Mesenchymal stem cell (in vitro differentiated cells and primary cell): ENCODE results near the gene RFXANK.

Source experiments
- DNase-seq: peaks from one replicate; pipeline ENCODE4 v3.0.0-alpha.2; 2013
- H2AFZ ChIP-seq: one replicate; pipeline ENCODE4 v1.6.1; 2013; ENCODE audit warnings: low read depth, mild to moderate bottlenecking, control low read depth, inconsistent platforms, low read length, moderate library complexity
- H2AK5ac ChIP-seq: 2 replicates; pipeline ENCODE4 v1.6.1; 2013; ENCODE audit warnings: low read length, moderate library complexity, mild to moderate bottlenecking, inconsistent platforms; ENCODE audit not compliant: severe bottlenecking
- H2BK120ac ChIP-seq: one replicate; pipeline ENCODE4 v1.6.1; 2013; ENCODE audit warnings: low read depth, mild to moderate bottlenecking, inconsistent platforms, low read length, moderate library complexity
- H2BK12ac ChIP-seq, 2 experiments: one replicate each; pipeline ENCODE4 v1.6.1; 2013; ENCODE audit warnings: inconsistent platforms in 2 of 2, low read length in 2 of 2, mild to moderate bottlenecking in 2 of 2, moderate library complexity in 2 of 2, control low read depth in 1 of 2
- H2BK15ac ChIP-seq: one replicate; pipeline ENCODE4 v1.6.1; 2013; ENCODE audit warnings: mild to moderate bottlenecking, low read depth, inconsistent platforms; ENCODE audit not compliant: poor library complexity, severe bottlenecking
- H2BK5ac ChIP-seq: 2 replicates; pipeline ENCODE4 v1.6.1; 2013; ENCODE audit warnings: low read depth, mild to moderate bottlenecking, low read length, control low read depth, inconsistent platforms; ENCODE audit not compliant: poor library complexity, severe bottlenecking
- H3K14ac ChIP-seq, 2 experiments: one replicate each; pipeline ENCODE4 v1.6.1; 2013; ENCODE audit warnings: inconsistent platforms in 2 of 2, low read length in 2 of 2, control low read depth in 1 of 2, mild to moderate bottlenecking in 1 of 2, moderate library complexity in 1 of 2
- H3K18ac ChIP-seq, 2 experiments: one replicate each; pipeline ENCODE4 v1.6.1; 2013; ENCODE audit warnings: inconsistent platforms in 2 of 2, low read length in 2 of 2, control low read depth in 1 of 2, low read depth in 1 of 2, mild to moderate bottlenecking in 1 of 2
- H3K23ac ChIP-seq, 2 experiments: one replicate each; pipeline ENCODE4 v1.6.1; 2013; ENCODE audit warnings: inconsistent platforms in 2 of 2, low read length in 2 of 2, mild to moderate bottlenecking in 2 of 2, moderate library complexity in 2 of 2, control low read depth in 1 of 2
- H3K27ac ChIP-seq: 2 replicates; pipeline ENCODE4 v1.5.1; 2013; ENCODE audit warnings: mild to moderate bottlenecking, moderate library complexity, low read length, control low read depth, inconsistent platforms; ENCODE audit not compliant: poor library complexity, severe bottlenecking
- H3K27me3 ChIP-seq, 2 experiments: 2 replicates each; pipeline versions ENCODE4 v1.6.1 to v1.7.0; 2013; ENCODE audit warnings: low read length in 2 of 2, mild to moderate bottlenecking in 2 of 2, moderate library complexity in 2 of 2, control low read depth in 1 of 2, inconsistent platforms in 1 of 2; ENCODE audit not compliant: control insufficient read depth in 1 of 2, insufficient read depth in 1 of 2
- H3K36me3 ChIP-seq, 2 experiments: 2 replicates each; pipeline versions ENCODE4 v1.6.1 to v1.7.0; 2013; ENCODE audit warnings: low read length in 2 of 2, control low read depth in 1 of 2, inconsistent platforms in 1 of 2, low read depth in 1 of 2, mild to moderate bottlenecking in 1 of 2; ENCODE audit not compliant: insufficient read depth in 2 of 2, control insufficient read depth in 1 of 2
- H3K4ac ChIP-seq, 2 experiments: one replicate each; pipeline ENCODE4 v1.6.1; 2013; ENCODE audit warnings: inconsistent platforms in 2 of 2, low read length in 2 of 2, mild to moderate bottlenecking in 2 of 2, moderate library complexity in 2 of 2, control low read depth in 1 of 2, low read depth in 1 of 2
- H3K4me1 ChIP-seq: 2 replicates; pipeline ENCODE4 v1.6.1; 2013; ENCODE audit warnings: low read depth, low read length, control low read depth; ENCODE audit not compliant: control insufficient read depth, insufficient read depth
- H3K4me2 ChIP-seq: 2 replicates; pipeline ENCODE4 v1.6.1; 2013; ENCODE audit warnings: low read length, mild to moderate bottlenecking, inconsistent platforms; ENCODE audit not compliant: poor library complexity, severe bottlenecking
- H3K4me3 ChIP-seq, 2 experiments: 2 replicates each; pipeline versions ENCODE4 v1.5.1 to v1.7.0; 2013; ENCODE audit warnings: low read length in 2 of 2, mild to moderate bottlenecking in 2 of 2, control low read depth in 1 of 2, low read depth in 1 of 2; ENCODE audit not compliant: insufficient read depth in 1 of 2
- H3K79me1 ChIP-seq: replicated peaks from 2 replicates; pipeline ENCODE4 v1.6.1; 2013; ENCODE audit warnings: mild to moderate bottlenecking, control low read depth, low read length, inconsistent platforms; ENCODE audit not compliant: poor library complexity, severe bottlenecking
- H3K9ac ChIP-seq: 2 replicates; pipeline ENCODE4 v1.7.0; 2013; ENCODE audit warnings: mild to moderate bottlenecking, low read length, moderate library complexity
- H3K9me3 ChIP-seq: 2 replicates; pipeline ENCODE4 v1.7.0; 2013; ENCODE audit warnings: mild to moderate bottlenecking, low read length; ENCODE audit not compliant: control insufficient read depth
- H4K8ac ChIP-seq: one replicate; pipeline ENCODE4 v1.6.1; 2013; ENCODE audit warnings: inconsistent platforms, mild to moderate bottlenecking, low read length, moderate library complexity
- H4K91ac ChIP-seq: one replicate; pipeline ENCODE4 v1.6.1; 2013; ENCODE audit warnings: mild to moderate bottlenecking, low read length, inconsistent platforms
- WGBS: methylation state at CpG from one replicate; pipeline ENCODE4 v1.1.7; 2013; ENCODE audit warnings: mixed read lengths; 5-methylcytosine and 5-hydroxymethylcytosine counted together

The RFXANK gene

DNA sequence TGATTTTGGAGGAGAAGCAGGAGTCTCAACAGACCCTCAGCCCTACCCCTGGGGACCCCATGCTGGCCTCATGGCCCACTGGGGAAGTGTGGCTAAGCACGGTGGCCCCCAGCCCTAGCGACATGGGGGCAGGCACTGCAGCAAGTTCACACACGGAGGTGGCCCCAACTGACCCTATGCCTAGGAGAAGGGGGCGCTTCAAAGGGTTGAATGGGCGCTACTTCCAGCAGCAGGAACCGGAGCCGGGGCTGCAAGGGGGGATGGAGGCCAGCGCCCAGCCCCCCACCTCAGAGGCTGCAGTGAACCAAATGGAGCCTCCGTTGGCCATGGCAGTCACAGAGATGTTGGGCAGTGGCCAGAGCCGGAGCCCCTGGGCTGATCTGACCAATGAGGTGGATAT is 34.6 kb downstream of the RFXANK start:
- Histone ChIP-seq H3K4me3 (no peak overlapping the region), H4K8ac (no peak overlapping the region), H2BK120ac (no peak overlapping the region), H3K9me3 (no peaks in the 10 kb centered on the region), H3K4me2 (no peak overlapping the region), H3K79me1 (no peaks in the 10 kb centered on the region), H2BK15ac (no peak overlapping the region), H2AK5ac (no peak overlapping the region), H3K27me3 (peaks cover 47 to 72% of the 10 kb centered on the region in 2 experiments), H3K23ac (no peak overlapping the region), H3K36me3 (no peaks in the 10 kb centered on the region), H3K4me1 (peaks cover 9% of the 10 kb centered on the region), H3K14ac (no peak overlapping the region), H3K4ac (no peak overlapping the region), H2AFZ (no peak overlapping the region), H2BK12ac (no peak overlapping the region), H2BK5ac (no peak overlapping the region), H3K27ac (no peak overlapping the region), H3K9ac (no peak overlapping the region), H3K18ac (no peak overlapping the region), H4K91ac (no peak overlapping the region)
- 75% methylated on average over 10 of the region's 10 CpGs for WGBS
- DNase-seq: no peak

DNA sequence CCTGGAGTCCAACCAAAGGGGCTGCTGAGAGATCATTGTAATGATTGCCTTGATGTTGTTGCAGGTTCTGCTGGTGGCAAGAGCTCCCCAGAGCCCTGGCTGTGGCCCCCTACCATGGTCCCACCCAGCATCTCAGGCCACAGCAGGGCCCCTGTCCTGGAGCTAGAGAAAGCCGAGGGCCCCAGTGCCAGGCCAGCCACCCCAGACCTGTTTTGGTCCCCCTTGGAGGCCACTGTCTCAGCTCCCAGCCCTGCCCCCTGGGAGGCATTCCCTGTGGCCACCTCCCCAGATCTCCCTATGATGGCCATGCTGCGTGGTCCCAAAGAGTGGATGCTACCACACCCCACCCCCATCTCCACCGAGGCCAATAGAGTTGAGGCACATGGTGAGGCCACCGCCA is 35.2 kb downstream of the RFXANK start:
- no peak overlapping the region for H4K91ac ChIP-seq
- peaks cover 9% of the 10 kb centered on the region for H3K4me1 ChIP-seq
- H3K4me2 ChIP-seq: no peak overlapping the region
- H3K14ac ChIP-seq: no peak overlapping the region
- H2BK120ac ChIP-seq: no peak overlapping the region
- no peak overlapping the region for H2BK15ac ChIP-seq
- H3K9me3 ChIP-seq: no peaks in the 10 kb centered on the region
- no peaks in the 10 kb centered on the region for H3K79me1 ChIP-seq
- H4K8ac ChIP-seq: no peak overlapping the region
- no peak overlapping the region for H3K23ac ChIP-seq
- WGBS: 81% methylated on average over 4 of the region's 4 CpGs
- H2BK5ac ChIP-seq: no peak overlapping the region
- H3K36me3 ChIP-seq: no peaks in the 10 kb centered on the region
- H3K4me3 ChIP-seq: no peak overlapping the region
- DNase-seq: no peak
- H3K4ac ChIP-seq: no peak overlapping the region
- H2BK12ac ChIP-seq: no peak overlapping the region
- H3K9ac ChIP-seq: no peak overlapping the region
- no peak overlapping the region for H3K18ac ChIP-seq
- no peak overlapping the region for H2AFZ ChIP-seq
- H3K27me3 ChIP-seq: peaks cover 47 to 75% of the 10 kb centered on the region in 2 experiments
- no peak overlapping the region for H2AK5ac ChIP-seq
- no peak overlapping the region for H3K27ac ChIP-seq

DNA sequence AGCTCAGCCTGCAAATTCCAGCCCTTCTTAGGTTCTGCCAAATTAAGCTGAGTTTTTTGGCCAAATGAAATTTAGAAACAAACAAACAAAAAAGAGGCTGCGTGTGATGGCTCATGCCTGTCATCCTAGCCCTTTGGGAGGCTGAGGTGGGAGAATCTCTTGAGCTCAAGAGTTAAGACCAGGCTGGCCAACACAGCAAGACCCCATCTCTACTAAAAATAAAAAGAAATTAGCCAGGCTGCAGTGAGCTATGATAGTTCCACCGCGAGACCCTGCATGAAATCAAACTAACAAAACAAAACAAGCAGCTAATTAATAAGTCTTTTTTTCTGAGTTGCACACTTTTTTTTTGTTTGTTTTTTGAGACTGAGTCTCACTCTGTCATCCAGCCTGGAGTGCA is 37.6 kb downstream of the RFXANK start:
- H2AK5ac ChIP-seq: no peak overlapping the region
- no peak overlapping the region for H2BK120ac ChIP-seq
- no peak overlapping the region for H3K23ac ChIP-seq
- no peak overlapping the region for H4K91ac ChIP-seq
- no peak overlapping the region for H2AFZ ChIP-seq
- H3K27me3 ChIP-seq: peaks cover 35 to 54% of the 10 kb centered on the region in 2 experiments
- no peaks in the 10 kb centered on the region for H3K79me1 ChIP-seq
- H3K36me3 ChIP-seq: no peaks in the 10 kb centered on the region
- no peak overlapping the region for H3K18ac ChIP-seq
- no peak overlapping the region for H3K14ac ChIP-seq
- no peak overlapping the region for H2BK15ac ChIP-seq
- no peak overlapping the region for H3K9ac ChIP-seq
- WGBS: 70% methylated on average over 3 of the region's 3 CpGs
- H4K8ac ChIP-seq: no peak overlapping the region
- H2BK12ac ChIP-seq: no peak overlapping the region
- H3K4ac ChIP-seq: no peak overlapping the region
- H2BK5ac ChIP-seq: no peak overlapping the region
- no peak for DNase-seq
- H3K27ac ChIP-seq: no peak overlapping the region
- H3K9me3 ChIP-seq: peaks cover 16% of the 10 kb centered on the region
- H3K4me2 ChIP-seq: no peak overlapping the region
- peaks cover 8% of the 10 kb centered on the region for H3K4me1 ChIP-seq
- no peak overlapping the region for H3K4me3 ChIP-seq

DNA sequence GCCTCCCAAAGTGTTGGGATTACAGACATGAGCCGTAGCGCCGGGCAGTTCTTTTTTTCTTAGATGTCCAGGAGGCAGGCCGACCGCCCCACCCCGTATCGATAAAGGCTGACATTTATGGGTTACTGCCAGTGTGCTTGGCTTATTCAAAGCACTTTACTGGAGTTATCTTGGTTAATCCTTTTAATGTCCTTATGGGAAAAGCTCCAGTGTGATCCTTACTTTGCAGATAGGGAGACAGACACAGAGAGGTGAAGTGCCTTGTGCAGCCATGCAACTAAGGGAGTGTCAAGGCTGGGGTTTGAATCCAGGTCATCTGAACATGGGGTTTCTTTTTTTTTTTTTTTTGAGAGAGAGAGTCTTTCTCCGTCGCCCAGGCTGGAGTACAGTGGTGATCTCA is 38.9 kb downstream of the RFXANK start:
- Histone ChIP-seq H3K23ac (no peak overlapping the region), H3K9ac (no peak overlapping the region), H3K79me1 (no peaks in the 10 kb centered on the region), H3K27me3 (peaks cover 26 to 42% of the 10 kb centered on the region in 2 experiments), H3K27ac (no peak overlapping the region), H2AFZ (no peak overlapping the region), H4K91ac (no peak overlapping the region), H2BK12ac (no peak overlapping the region), H3K4me1 (peaks cover 2% of the 10 kb centered on the region), H3K4me3 (no peak overlapping the region), H2AK5ac (no peak overlapping the region), H4K8ac (no peak overlapping the region), H2BK120ac (no peak overlapping the region), H3K4ac (no peak overlapping the region), H3K18ac (no peak overlapping the region), H3K36me3 (no peaks in the 10 kb centered on the region), H3K9me3 (peaks cover 16% of the 10 kb centered on the region), H2BK5ac (no peak overlapping the region), H3K4me2 (no peak overlapping the region), H2BK15ac (no peak overlapping the region), H3K14ac (no peak overlapping the region)
- DNase-seq: no peak
- 95% methylated on average over 9 of the region's 9 CpGs for WGBS
